K562 (cell line): ENCODE results near the gene SUCO. TPM values are rescaled to one million over a fixed set of nuclear protein-coding genes. Genes with fewer than 3 reads are reported as not detected.

Source experiments
- BDP1 ChIP-seq: IDR thresholded peaks from 3 replicates; pipeline ENCODE4 v1.6.1; 2011; ENCODE audit not compliant: insufficient read length, insufficient read depth
- CHAMP1 ChIP-seq: fragments of 450-650 bp; IDR thresholded peaks from 2 replicates; pipeline ENCODE4 v1.6.1; 2016; ENCODE audit warnings: mild to moderate bottlenecking
- CHD4 ChIP-seq: fragments of 200-600 bp; sonication (generic); IDR thresholded peaks from 3 replicates; pipeline ENCODE4 v1.6.1; 2012; ENCODE audit warnings: low read depth, mild to moderate bottlenecking, mixed read lengths, low read length, inconsistent platforms; ENCODE audit not compliant: insufficient read depth, insufficient replicate concordance, poor library complexity, severe bottlenecking
- E2F3 ChIP-seq: fragments of 250-450 bp; sonication (Bioruptor Pico); IDR thresholded peaks from 2 replicates; pipeline ENCODE4 v1.4.0; 2020; ENCODE audit warnings: mild to moderate bottlenecking
- EP300 ChIP-seq: IDR thresholded peaks from 2 replicates; pipeline ENCODE4 v1.6.1; 2012; ENCODE audit warnings: low read length, improper control_type of control experiment
- EWSR1 ChIP-seq: fragments of 450-650 bp; IDR thresholded peaks from 2 replicates; pipeline ENCODE4 v1.6.1; 2018; ENCODE audit warnings: borderline replicate concordance, mild to moderate bottlenecking, low read depth, moderate library complexity; ENCODE audit not compliant: partially characterized antibody
- HIVEP1 ChIP-seq: fragments of 250-450 bp; sonication (Bioruptor Pico); IDR thresholded peaks from 2 replicates; pipeline ENCODE4 v1.4.0; 2020; ENCODE audit warnings: mild to moderate bottlenecking
- KAT8 ChIP-seq: fragments of 450-650 bp; IDR thresholded peaks from 2 replicates; pipeline ENCODE4 v1.6.1; 2016; ENCODE audit warnings: low read depth, mild to moderate bottlenecking
- NFE2 ChIP-seq: IDR thresholded peaks from 2 replicates; pipeline ENCODE4 v1.6.1; 2014; ENCODE audit warnings: antibody characterized with exemption, low read depth
- PKNOX1 ChIP-seq: fragments of 450-650 bp; IDR thresholded peaks from 2 replicates; pipeline ENCODE4 v1.6.1; 2016
- SMAD4 ChIP-seq: fragments of 250-450 bp; sonication (Bioruptor Pico); conservative IDR thresholded peaks from 2 replicates; pipeline ENCODE4 v1.8.0; 2021; ENCODE audit warnings: inconsistent platforms, mild to moderate bottlenecking, moderate library complexity
- TAF7 ChIP-seq: fragments of 450-650 bp; IDR thresholded peaks from 2 replicates; pipeline ENCODE4 v1.6.1; 2016; ENCODE audit warnings: missing genetic modification characterization, missing compliant biosample characterization
- polyA plus RNA-seq, 8 experiments: library from polyadenylated mRNA; depleted of rRNA in 4 of 8; stranded (reverse) in 5 of 8; unstranded in 3 of 8; fragments of >200 nt; fragmentation: Nextera tagmentation in 2 of 8; fragmentation: Illumina TruSeq in 1 of 8; extraction: Ambion mirVana in 2 of 8; extraction: Trizol in 1 of 8; gene quantifications; 2 replicates each; pipeline versions ENCODE4 v1.2.1 to v1.2.3, GENCODE V29; 2011 to 2014; ENCODE audit warnings: inconsistent platforms in 1 of 8, missing spikeins in 1 of 8
- total RNA-seq, 7 experiments: library from RNA; depleted of rRNA in 6 of 7; stranded (reverse); fragments of >200 nt in 6 of 7; fragmentation: Illumina TruSeq in 2 of 7; extraction: Trizol in 2 of 7; gene quantifications; 2 replicates each; pipeline versions ENCODE4 v1.2.1 to v1.2.3, GENCODE V29; 2011 to 2021; ENCODE audit warnings: low replicate concordance in 1 of 7

Gene SUCO
- total and polyA plus RNA-seq, 9 of the 15 experiments (the other 6 are each of a cell fraction or from before 2014, with no cell fraction given): 2.5 to 20.6 (median 14.3) TPM

- TF ChIP-seq CHD4 (no peak), BDP1 (no peak), SMAD4 (CRISPR knock-in tag) (no peak), HIVEP1 (CRISPR knock-in tag) (no peak), EP300 (no peak), KAT8 (no peak), E2F3 (CRISPR knock-in tag) (no peak), PKNOX1 (no peak), TAF7 (tag) (no peak), NFE2 (peak; percentile 79), EWSR1 (no peak), CHAMP1 (0 out of 2 replicates have a peak, but pooled peaks have one; percentile 64)
Measured at GRCh38 chr1:172599912-172600311, 67.0 kb downstream of the SUCO start (continued).
